ENCODE results near the gene GRK2.
"Not testable (repeated sequence)": the region's sequence is repeated elsewhere in the genome, so short reads cannot be mapped to it uniquely, and the experiment has no call there.

GRK2 gene

DNA sequence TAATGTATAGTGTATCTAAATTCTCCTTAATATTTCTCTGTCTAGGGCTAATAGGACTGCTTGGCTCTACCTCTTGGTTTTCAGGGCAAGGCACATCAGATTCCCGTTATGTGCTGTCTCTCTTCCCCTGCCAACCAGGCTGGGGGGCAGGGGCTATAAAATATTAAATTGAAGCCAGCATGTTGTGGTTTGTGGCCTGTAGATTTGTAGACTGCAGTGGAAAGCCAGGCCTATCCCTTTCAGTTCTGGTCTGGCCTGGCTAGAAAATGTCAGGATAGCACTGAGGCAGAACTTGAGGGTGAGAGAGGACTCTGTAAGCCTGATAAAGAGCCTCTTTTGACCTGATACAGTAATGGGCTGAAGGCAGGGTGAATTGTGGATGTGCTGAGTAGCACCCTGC, 14.4 kb upstream of the GRK2 start:
- TF ChIP-seq POLR2A (IDR thresholded peaks at IDR 0.05; ENCODE audit: low read depth, low read length) = peak; percentile 62
- TF ChIP-seq POLR2AphosphoS5 (IDR thresholded peaks at IDR 0.05; ENCODE audit: low read depth, low read length) = no peak
- TF ChIP-seq SPI1 (IDR thresholded peaks at IDR 0.05; ENCODE audit: low read depth, low read length) = no peak
- no peak for TF ChIP-seq TAF1 (IDR thresholded peaks at IDR 0.05; ENCODE audit: low read depth, low read length)
- no peak for TF ChIP-seq POU2F2 (IDR thresholded peaks at IDR 0.05; ENCODE audit: low read depth, low read length)
- DNase-seq (ENCODE audit: insufficient read length, low spot score) (no peak), FAIRE-seq (no peak)

DNA sequence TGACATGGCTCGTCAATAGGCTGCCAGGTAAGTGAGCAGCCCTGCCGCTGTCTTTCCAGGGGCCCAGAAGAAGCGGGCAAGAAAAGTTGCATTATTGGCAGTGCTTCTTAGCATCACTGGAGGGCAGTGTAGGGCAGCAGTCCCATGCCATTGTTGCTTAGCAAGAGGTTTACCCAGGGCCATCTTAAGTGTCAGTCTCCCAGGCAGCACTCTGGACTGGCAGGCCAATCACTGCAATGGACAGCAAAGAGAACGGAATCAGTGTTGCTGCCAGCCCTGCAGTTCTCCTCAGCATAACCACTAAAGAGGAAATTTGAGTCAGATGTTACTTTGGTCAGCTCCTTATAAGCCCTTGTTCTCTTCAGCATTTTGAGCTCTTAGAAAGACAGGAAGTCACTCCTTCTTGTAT, 13.4 kb upstream of the GRK2 start:
- DNase-seq (ENCODE audit: insufficient read length, low spot score) = no peak
- TF ChIP-seq POLR2AphosphoS5 (IDR thresholded peaks at IDR 0.05; ENCODE audit: low read depth, low read length) (no peak), TAF1 (IDR thresholded peaks at IDR 0.05; ENCODE audit: low read depth, low read length) (no peak), PAX5 (IDR thresholded peaks at IDR 0.05; ENCODE audit: insufficient read depth, low read length, severe bottlenecking) (no peak), POLR2A (IDR thresholded peaks at IDR 0.05; ENCODE audit: low read depth, low read length) (no peak; the same call in 1 of the 2 replicates), POU2F2 (IDR thresholded peaks at IDR 0.05; ENCODE audit: low read depth, low read length) (no peak), SPI1 (IDR thresholded peaks at IDR 0.05; ENCODE audit: low read depth, low read length) (no peak)
- no peak for FAIRE-seq

DNA sequence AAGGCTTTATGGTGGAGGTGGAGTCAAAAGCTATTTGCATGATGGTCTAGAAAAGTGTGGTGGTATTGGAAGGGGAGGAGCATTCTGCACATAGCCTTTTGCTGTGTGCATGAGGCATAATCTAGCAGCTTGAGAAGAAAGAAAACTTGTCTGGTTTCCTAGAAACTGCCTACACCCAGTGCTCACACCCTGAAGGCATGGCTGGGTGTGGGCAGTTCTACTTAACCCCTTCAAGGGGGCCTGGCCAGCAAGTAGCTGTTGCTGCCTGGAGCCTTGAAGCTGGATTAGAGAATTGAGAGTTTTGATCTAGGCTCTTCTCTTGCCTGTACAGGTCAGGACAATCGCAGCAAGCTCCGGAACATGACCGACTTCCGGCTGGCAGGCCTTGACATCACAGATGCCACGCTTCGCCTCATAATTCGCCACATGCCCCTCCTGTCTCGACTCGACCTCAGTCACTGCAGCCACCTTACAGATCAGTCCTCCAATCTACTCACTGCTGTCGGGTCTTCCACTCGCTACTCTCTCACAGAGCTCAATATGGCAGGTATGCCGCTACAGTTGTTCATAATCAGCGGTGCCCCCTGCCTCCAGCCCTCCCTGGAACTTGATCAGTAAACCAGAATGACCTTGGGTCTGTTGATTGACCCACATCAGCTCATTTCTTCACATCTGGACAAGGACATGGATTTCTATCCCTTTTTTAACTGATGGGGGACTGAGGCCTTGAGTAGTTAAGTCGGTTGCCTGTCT, 12.2 kb upstream of the GRK2 start:
- FAIRE-seq (no peak), DNase-seq (ENCODE audit: insufficient read length, low spot score) (no peak)
- TF ChIP-seq TAF1 (IDR thresholded peaks at IDR 0.05; ENCODE audit: low read depth, low read length) = no peak
- no peak for TF ChIP-seq POLR2AphosphoS5 (IDR thresholded peaks at IDR 0.05; ENCODE audit: low read depth, low read length)
- TF ChIP-seq SPI1 (IDR thresholded peaks at IDR 0.05; ENCODE audit: low read depth, low read length) = no peak
- TF ChIP-seq POLR2A (IDR thresholded peaks at IDR 0.05; ENCODE audit: low read depth, low read length) = no peak; the same call in 1 of the 2 replicates
- no peak for TF ChIP-seq POU2F2 (IDR thresholded peaks at IDR 0.05; ENCODE audit: low read depth, low read length)
- no peak for TF ChIP-seq PAX5 (IDR thresholded peaks at IDR 0.05; ENCODE audit: insufficient read depth, low read length, severe bottlenecking)

DNA sequence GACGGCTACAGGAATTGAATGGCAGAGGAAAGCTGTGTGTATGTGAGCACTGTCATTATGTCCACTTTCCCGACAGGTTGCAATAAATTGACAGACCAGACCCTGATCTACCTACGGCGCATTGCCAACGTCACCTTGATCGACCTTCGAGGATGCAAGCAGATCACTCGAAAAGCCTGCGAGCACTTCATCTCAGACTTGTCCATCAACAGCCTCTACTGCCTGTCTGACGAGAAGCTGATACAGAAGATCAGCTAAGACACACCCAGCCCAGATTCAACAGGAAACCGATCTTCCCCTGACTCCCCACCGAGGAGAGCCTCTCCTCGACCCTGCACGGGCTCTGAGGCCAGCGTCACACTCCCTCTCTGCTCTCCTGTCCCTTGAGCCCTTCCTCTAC, 11.5 kb upstream of the GRK2 start:
- FAIRE-seq (no peak), DNase-seq (ENCODE audit: insufficient read length, low spot score) (no peak)
- no peak for TF ChIP-seq PAX5 (IDR thresholded peaks at IDR 0.05; ENCODE audit: insufficient read depth, low read length, severe bottlenecking)
- no peak for TF ChIP-seq TAF1 (IDR thresholded peaks at IDR 0.05; ENCODE audit: low read depth, low read length)
- no peak for TF ChIP-seq POU2F2 (IDR thresholded peaks at IDR 0.05; ENCODE audit: low read depth, low read length)
- no peak for TF ChIP-seq POLR2A (IDR thresholded peaks at IDR 0.05; ENCODE audit: low read depth, low read length)
- no peak for TF ChIP-seq SPI1 (IDR thresholded peaks at IDR 0.05; ENCODE audit: low read depth, low read length)
- no peak for TF ChIP-seq POLR2AphosphoS5 (IDR thresholded peaks at IDR 0.05; ENCODE audit: low read depth, low read length)

DNA sequence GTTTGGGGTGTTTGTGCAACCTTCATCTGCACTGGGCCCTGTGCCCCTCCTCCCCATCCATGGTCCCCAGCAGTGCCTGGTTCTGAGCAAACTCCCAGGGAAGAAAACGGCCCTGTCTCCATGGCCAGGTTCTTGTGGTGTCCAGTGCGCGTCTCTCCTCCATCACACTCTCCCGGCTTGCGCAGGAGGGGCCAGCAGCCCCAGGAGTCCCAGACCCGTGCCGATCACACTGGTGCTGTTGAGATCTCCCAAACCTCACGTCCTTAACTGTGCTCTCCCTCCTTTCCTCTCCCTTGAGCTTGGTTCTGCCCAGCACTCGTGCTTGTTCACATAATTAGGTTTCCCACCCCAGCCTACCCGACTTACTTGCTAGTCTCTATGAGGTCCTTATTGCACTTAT, 10.9 kb upstream of the GRK2 start:
- TF ChIP-seq POLR2AphosphoS5 (IDR thresholded peaks at IDR 0.05; ENCODE audit: low read depth, low read length) (0 out of 2 replicates have a peak, but pooled peaks have one; percentile 19), SPI1 (IDR thresholded peaks at IDR 0.05; ENCODE audit: low read depth, low read length) (no peak), POLR2A (IDR thresholded peaks at IDR 0.05; ENCODE audit: low read depth, low read length) (0 out of 2 replicates have a peak, but pooled peaks have one; percentile 16), POU2F2 (IDR thresholded peaks at IDR 0.05; ENCODE audit: low read depth, low read length) (no peak), TAF1 (IDR thresholded peaks at IDR 0.05; ENCODE audit: low read depth, low read length) (no peak), PAX5 (IDR thresholded peaks at IDR 0.05; ENCODE audit: insufficient read depth, low read length, severe bottlenecking) (no peak)
- FAIRE-seq = no peak
- DNase-seq (ENCODE audit: insufficient read length, low spot score) = no peak

DNA sequence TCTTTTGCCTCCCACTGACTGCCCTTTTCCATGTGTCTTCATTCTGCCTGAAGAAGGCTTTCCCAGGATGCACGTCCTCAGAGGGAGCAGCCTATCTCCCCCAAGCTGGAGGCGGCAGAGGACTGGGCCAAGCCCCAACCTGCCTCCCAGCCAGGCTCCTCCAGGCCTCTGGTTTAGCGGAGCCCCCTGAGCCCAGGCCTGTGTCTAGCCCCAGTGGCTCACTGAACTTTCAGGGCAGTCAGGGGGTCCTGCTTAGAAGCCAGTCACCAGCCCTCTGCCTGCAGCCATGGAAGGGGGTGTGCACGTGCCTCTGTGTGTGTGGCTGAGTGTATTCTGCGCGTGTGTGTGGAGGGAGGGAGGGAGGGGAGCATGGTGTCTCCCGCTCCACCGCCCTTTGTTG, 10.4 kb upstream of the GRK2 start:
- FAIRE-seq (no peak), DNase-seq (ENCODE audit: insufficient read length, low spot score) (no peak)
- TF ChIP-seq POLR2AphosphoS5 (IDR thresholded peaks at IDR 0.05; ENCODE audit: low read depth, low read length) = no peak
- no peak for TF ChIP-seq POU2F2 (IDR thresholded peaks at IDR 0.05; ENCODE audit: low read depth, low read length)
- TF ChIP-seq SPI1 (IDR thresholded peaks at IDR 0.05; ENCODE audit: low read depth, low read length) = no peak
- TF ChIP-seq PAX5 (IDR thresholded peaks at IDR 0.05; ENCODE audit: insufficient read depth, low read length, severe bottlenecking) = no peak
- TF ChIP-seq POLR2A (IDR thresholded peaks at IDR 0.05; ENCODE audit: low read depth, low read length) = no peak; the same call in 1 of the 2 replicates
- no peak for TF ChIP-seq TAF1 (IDR thresholded peaks at IDR 0.05; ENCODE audit: low read depth, low read length)

DNA sequence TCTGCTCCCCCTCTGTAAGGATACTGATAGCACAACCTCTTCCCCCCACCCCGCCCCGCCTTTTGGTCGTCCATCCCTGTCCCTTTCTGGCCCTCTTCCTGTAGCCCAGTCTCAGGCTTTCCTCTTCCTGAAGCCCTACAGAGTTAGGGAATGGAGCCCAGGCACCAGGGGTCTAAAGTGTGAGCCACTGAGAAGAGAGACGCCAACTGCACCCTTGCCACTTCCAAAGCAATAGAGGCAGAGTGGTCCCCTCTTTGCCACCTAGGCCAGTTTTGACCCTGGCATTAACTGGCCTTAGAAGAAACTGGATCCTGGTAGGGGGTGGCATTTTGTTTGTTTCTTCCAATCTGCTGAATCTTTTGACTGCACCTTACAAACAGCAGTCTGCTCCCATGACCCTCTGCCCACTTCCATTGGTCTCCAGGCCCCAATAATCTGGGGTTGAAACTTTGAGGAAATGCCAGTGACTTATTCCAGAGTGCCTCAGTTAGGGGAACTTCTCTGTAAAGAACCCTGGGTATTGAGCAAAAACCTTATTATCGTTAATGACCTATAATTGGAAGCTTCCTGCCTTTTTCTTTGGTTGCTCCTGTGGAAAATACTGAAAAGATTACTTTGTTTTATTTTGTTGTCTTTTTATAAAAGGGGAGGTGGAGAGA, 9.7 kb upstream of the GRK2 start:
- no peak for DNase-seq (ENCODE audit: insufficient read length, low spot score)
- TF ChIP-seq POLR2A (IDR thresholded peaks at IDR 0.05; ENCODE audit: low read depth, low read length) (no peak), POLR2AphosphoS5 (IDR thresholded peaks at IDR 0.05; ENCODE audit: low read depth, low read length) (peak; percentile 62; the same call in 1 of the 2 replicates), SPI1 (IDR thresholded peaks at IDR 0.05; ENCODE audit: low read depth, low read length) (no peak)
- FAIRE-seq = no peak

DNA sequence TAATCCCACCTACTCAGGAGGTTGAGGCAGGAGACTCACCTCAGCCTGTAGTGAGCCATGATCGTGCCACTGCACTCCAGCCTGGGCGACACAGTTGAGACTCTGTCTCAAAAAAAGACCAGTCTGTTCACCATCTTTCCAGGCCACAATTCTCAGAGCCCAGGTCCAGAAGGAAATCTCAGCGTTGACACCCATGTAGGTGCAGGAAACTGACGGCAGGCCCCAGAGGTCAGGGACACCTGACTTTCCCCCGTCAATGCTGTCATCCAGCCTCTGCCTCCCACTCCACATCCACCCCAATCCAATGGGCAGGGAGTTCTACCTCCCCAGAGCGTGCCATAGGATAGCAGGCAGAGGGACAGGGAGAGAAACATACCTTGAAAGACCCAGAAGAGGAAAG, 5.9 kb upstream of the GRK2 start:
- TF ChIP-seq TAF1 (IDR thresholded peaks at IDR 0.05; ENCODE audit: low read depth, low read length) = no peak
- DNase-seq (ENCODE audit: insufficient read length, low spot score) = no peak
- no peak for FAIRE-seq

DNA sequence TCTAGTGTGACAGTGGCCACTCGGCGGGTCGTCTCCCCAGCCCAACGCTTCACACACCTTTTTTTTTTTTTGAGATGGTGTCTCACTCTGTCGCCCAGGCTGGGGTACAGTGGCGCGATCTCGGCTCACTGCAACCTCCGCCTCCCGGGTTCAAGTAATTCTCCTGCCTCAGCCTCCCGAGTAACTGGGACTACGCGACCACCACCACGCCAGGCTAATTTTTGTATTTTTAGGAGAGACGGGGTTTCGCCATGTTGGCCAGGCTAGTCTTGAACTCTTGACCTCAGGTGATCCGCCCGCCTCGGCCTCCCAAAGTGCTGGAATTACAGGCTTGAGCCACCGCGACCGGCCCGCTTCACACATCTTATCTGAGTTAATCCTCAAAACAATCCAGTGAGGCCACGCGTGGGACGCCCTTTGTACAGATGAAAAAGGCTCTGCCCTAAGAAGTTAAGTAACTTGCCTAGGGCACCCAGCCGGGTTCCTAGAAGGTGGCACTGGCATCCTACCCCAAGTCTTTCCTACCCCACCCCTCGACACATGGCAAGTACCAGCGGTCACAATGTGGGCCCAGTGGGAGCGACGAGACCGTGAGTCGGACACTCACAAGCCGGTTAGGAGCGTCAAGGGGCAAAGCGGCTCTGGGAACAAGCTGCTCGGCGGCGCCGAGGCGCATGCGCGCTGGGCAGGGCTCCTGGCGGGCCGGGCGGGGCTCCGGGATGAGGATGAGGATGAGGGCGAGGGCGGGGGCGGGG, 5.2 kb upstream of the GRK2 start:
- peak; percentile 59 for FAIRE-seq
- DNase-seq (ENCODE audit: insufficient read length, low spot score) = not testable (repeated sequence)

DNA sequence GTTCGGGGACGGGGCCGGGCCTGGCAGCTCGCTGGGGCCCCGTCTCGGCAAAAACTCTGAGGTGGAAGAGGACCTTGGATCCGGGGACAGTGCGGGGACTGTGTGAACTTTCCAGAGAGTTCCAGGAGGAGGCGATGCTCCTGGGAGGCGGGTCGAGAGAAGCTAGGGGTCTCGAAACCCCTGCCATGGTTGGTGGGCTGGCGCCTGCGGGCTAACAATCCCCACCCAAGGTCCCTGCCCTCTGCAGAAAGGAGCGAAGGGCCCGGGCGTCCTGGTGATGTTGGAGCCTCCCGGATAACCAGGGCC, 4.7 kb upstream of the GRK2 start:
- no peak for FAIRE-seq
- TF ChIP-seq POLR2AphosphoS5 (IDR thresholded peaks at IDR 0.05; ENCODE audit: low read depth, low read length) = no peak
- TF ChIP-seq TAF1 (IDR thresholded peaks at IDR 0.05; ENCODE audit: low read depth, low read length) = no peak
- no peak for TF ChIP-seq POU2F2 (IDR thresholded peaks at IDR 0.05; ENCODE audit: low read depth, low read length)
- TF ChIP-seq SPI1 (IDR thresholded peaks at IDR 0.05; ENCODE audit: low read depth, low read length) = no peak
- no peak for DNase-seq (ENCODE audit: insufficient read length, low spot score)
